ENCODE data around the gene CREB3L2. TPM values are rescaled to one million over a fixed set of nuclear protein-coding genes. Genes with fewer than 3 reads are reported as not detected.

CREB3L2 gene
- total and polyA plus RNA-seq, 2 of the 8 experiments (the other 6 are each of a cell fraction or from before 2014, with no cell fraction given): 14.4 to 48.3 TPM

DNA sequence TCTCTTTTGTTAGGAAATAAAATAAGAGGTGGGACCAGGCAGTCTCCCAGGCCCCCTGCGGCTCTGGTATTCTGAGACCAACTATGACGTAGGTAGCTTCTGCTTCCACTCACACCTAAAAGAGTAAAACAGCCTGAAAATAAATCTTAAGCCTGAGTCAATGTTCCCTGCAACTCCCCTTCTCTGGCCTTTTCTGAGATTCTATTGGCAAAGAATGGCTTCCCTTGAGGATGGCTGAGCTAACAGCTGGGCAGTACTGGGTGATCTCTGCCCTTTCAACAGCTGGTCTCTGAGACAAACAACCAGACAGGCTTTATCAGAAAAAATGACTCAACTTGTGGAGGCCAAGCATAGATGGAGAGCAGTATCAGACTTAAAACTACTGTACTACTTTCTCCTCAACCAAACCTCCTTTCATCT, 58.7 kb downstream of the CREB3L2 start (continued):
- TF ChIP-seq CEBPB (IDR thresholded peaks at IDR 0.05; ENCODE audit: low read depth, low read length) (no peak), TAF7 (optimal IDR thresholded peaks at IDR 0.05; ENCODE audit: borderline replicate concordance, low read depth, low read length) (no peak), BCL11A (IDR thresholded peaks at IDR 0.05; ENCODE audit: low read depth in 2 of 2, low read length in 2 of 2) (no peak)
